ENCODE measurements around the gene CENPN. TPM values are rescaled to one million over a fixed set of nuclear protein-coding genes. Genes with fewer than 3 reads are reported as not detected.

The CENPN gene
- total and polyA plus RNA-seq, 3 donors from 2014 or later, result 11.5 to 39.1 (median 19.3) TPM

DNA sequence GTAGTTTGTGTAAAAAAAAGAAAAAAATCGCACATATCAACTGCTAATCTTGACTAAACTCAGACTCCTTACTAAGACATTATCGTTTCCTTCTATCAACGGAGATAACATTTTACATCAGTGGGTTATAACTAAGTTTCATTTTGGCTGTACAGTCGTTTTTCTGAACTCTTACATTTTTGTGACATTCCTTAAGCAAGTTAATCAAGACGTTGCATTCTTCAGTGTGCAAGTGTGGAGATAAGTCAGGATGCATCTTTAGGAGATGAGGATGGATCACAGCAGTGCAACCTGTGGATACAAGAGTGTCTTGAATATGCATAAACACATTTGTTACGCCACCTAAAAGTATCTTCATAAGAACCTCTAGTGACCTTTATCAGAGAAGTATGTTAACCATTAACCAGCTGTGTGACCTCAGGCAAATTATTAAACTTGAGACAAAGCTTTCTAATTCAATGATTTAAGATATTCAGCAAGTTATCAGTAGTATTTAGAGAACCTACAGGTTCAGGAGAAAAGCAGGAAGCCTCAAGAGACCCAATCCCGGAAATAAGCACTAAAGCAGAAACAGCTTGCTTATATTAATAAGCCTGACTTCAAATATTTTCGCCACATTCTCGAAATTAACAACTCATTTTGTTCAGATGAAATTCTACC, 9.7 kb upstream of the CENPN start:
- H3K4me3 ChIP-seq, result no peak overlapping the region
- no peak overlapping the region for H3K27ac ChIP-seq
- H3K36me3 ChIP-seq (ENCODE audit: low read depth, missing control alignments), result no peaks in the 10 kb centered on the region
- H3K9me3 ChIP-seq, result no peaks in the 10 kb centered on the region
- H3K27me3 ChIP-seq, result no peaks in the 10 kb centered on the region
- H3K4me1 ChIP-seq, result no peaks in the 10 kb centered on the region
- intact Hi-C loops (cut with DNase I; ENCODE audit: low total_unique reads), result no loop called here
- DNase-seq, result no peak
- 40 to 52% methylated on average over 9 of the region's 9 CpGs for WGBS, 2 donors
- TF ChIP-seq, protein P1, sequence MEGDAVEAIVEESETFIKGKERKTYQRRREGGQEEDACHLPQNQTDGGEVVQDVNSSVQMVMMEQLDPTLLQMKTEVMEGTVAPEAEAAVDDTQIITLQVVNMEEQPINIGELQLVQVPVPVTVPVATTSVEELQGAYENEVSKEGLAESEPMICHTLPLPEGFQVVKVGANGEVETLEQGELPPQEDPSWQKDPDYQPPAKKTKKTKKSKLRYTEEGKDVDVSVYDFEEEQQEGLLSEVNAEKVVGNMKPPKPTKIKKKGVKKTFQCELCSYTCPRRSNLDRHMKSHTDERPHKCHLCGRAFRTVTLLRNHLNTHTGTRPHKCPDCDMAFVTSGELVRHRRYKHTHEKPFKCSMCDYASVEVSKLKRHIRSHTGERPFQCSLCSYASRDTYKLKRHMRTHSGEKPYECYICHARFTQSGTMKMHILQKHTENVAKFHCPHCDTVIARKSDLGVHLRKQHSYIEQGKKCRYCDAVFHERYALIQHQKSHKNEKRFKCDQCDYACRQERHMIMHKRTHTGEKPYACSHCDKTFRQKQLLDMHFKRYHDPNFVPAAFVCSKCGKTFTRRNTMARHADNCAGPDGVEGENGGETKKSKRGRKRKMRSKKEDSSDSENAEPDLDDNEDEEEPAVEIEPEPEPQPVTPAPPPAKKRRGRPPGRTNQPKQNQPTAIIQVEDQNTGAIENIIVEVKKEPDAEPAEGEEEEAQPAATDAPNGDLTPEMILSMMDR (IDR thresholded peaks at IDR 0.05), result no peak
- no peak for TF ChIP-seq POLR2A (IDR thresholded peaks at IDR 0.05)

DNA sequence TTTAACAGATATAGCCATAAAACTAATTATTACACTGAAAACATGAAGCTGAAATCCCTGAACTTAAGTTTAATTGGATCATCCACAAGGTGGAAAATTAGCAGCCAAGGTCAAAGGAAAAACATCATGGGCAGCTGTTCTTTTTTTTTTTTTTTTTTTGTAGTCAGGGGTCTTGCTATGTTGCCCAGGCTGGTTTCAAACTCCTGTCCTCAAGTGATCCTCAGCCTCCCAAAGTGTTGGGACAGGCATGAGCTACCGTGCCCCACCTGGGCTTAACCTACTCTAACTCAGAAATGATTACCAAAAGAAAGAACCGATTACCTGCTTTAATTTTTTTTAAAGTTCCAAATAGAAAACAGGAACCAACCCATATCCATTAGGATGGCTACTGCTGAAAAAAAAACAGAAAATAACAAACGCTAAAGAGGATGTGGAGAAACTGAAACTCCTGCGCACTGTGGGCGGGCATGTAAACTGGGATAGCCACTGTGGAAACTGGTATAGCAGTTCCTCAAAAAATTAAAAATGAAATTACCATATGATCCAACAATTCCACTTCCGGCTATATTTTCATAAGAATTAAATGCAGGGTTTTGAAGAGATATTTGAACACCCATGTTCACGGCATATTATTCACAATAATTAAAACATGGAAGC, 8.9 kb upstream of the CENPN start:
- DNase-seq, result no peak
- H3K4me1 ChIP-seq, result no peaks in the 10 kb centered on the region
- TF ChIP-seq, protein P1 (IDR thresholded peaks at IDR 0.05), result no peak
- no peak for TF ChIP-seq POLR2A (IDR thresholded peaks at IDR 0.05)
- H3K9me3 ChIP-seq, result no peaks in the 10 kb centered on the region
- no peak overlapping the region for H3K4me3 ChIP-seq
- intact Hi-C loops (cut with DNase I; ENCODE audit: low total_unique reads), result no loop called here
- WGBS, 2 donors, result 96% methylated on average over 7 of the region's 7 CpGs
- H3K36me3 ChIP-seq (ENCODE audit: low read depth, missing control alignments), result no peaks in the 10 kb centered on the region
- H3K27ac ChIP-seq, result no peak overlapping the region
- no peaks in the 10 kb centered on the region for H3K27me3 ChIP-seq

DNA sequence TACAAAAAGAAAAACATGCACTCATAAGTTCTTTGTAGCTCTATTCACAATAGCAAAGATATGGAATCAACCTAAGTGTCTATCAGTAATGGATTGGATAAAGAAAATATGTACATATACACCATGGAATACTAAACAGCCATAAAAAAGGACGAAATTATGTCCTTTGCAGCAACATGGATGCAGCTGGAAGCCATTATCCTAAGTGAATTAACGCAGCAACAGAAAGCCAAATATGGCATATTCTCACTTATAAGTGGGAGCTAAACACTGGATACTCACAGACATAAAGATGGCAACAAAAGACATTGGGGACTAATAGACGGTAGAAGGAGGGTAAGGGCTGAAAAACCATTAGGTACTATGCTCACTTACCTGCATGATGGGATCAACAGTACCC, 6.1 kb upstream of the CENPN start:
- H3K27me3 ChIP-seq, result no peaks in the 10 kb centered on the region
- intact Hi-C loops (cut with DNase I; ENCODE audit: low total_unique reads), result no loop called here
- TF ChIP-seq, protein P1 (IDR thresholded peaks at IDR 0.05), result no peak
- no peak for TF ChIP-seq POLR2A (IDR thresholded peaks at IDR 0.05)
- H3K4me1 ChIP-seq, result peaks cover 14% of the 10 kb centered on the region
- no peaks in the 10 kb centered on the region for H3K9me3 ChIP-seq
- no peaks in the 10 kb centered on the region for H3K36me3 ChIP-seq (ENCODE audit: low read depth, missing control alignments)
- 93 to 94% methylated on average over 3 of the region's 3 CpGs for WGBS, 2 donors
- H3K4me3 ChIP-seq, result no peak overlapping the region
- H3K27ac ChIP-seq, result no peak overlapping the region
- DNase-seq, result no peak

DNA sequence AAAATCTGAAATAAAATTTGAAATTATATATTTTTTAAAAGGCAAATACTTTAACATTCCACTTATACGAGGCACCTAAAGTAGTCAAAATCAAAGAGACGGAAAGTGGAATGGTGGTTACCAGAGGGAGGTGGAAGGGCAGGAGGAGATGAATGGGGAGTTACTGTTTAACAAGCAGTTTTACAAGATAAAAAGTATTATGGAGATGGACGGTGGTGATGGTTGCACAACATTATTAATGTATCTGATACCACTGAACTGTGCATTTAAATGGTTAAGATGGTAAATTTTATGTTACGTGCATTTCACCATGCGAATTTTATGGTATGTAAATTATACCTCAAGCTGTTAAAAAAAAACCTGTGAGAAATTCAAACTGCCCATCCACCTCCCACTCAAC, 5.7 kb upstream of the CENPN start:
- no peaks in the 10 kb centered on the region for H3K9me3 ChIP-seq
- no peak for DNase-seq
- no peak overlapping the region for H3K27ac ChIP-seq
- no peak overlapping the region for H3K4me3 ChIP-seq
- TF ChIP-seq, protein P1 (IDR thresholded peaks at IDR 0.05), result no peak
- TF ChIP-seq POLR2A (IDR thresholded peaks at IDR 0.05), result no peak
- intact Hi-C loops (cut with DNase I; ENCODE audit: low total_unique reads), result no loop called here
- H3K27me3 ChIP-seq, result no peaks in the 10 kb centered on the region
- no peaks in the 10 kb centered on the region for H3K36me3 ChIP-seq (ENCODE audit: low read depth, missing control alignments)
- WGBS, 2 donors, result 84 to 86% methylated on average over 5 of the region's 5 CpGs
- peaks cover 15% of the 10 kb centered on the region for H3K4me1 ChIP-seq

DNA sequence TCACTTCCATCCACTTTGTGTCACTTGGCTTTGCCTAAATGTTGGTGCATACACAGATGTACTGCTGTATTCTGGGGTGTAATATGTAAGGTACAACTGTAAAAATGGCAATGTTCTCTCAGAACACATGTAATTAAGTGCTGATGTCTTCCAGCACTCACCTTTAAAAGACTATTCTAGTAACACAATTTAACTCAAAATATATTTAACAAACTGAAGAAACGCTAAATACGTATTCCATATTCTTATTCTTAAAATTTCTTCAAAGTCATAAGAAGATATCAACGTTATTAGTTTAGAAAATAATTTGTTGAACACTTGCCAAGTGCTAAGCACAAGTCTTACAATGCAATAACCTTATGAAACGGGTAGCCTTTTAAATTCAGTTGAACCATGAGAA, 4.0 kb upstream of the CENPN start:
- WGBS, 2 donors, result 63 to 72% methylated on average over 4 of the region's 4 CpGs
- no peak for DNase-seq
- Histone ChIP-seq H3K4me3 (no peak overlapping the region), H3K9me3 (no peaks in the 10 kb centered on the region), H3K36me3 (ENCODE audit: low read depth, missing control alignments) (no peaks in the 10 kb centered on the region), H3K4me1 (peaks cover 15% of the 10 kb centered on the region), H3K27ac (no peak overlapping the region), H3K27me3 (no peaks in the 10 kb centered on the region)
- intact Hi-C loops (cut with DNase I; ENCODE audit: low total_unique reads), result no loop called here
- TF ChIP-seq POLR2A (IDR thresholded peaks at IDR 0.05), result no peak
- TF ChIP-seq, protein P1 (IDR thresholded peaks at IDR 0.05), result no peak

Measured in testis (tissue), 3 donors.